GM10266 (cell line): ENCODE measurements around the gene IFNA5.

ENCODE experiments used
- DNase-seq: peaks from one replicate; pipeline ENCODE4 v3.0.0; 2012; ENCODE audit errors: extremely low spot score
- TF ChIP-seq, protein P1 (sequence below): IDR thresholded peaks from 2 replicates; pipeline ENCODE4 v1.5.1; 2012; ENCODE audit warnings: mild to moderate bottlenecking, low read depth; ENCODE audit not compliant: control insufficient read depth, insufficient read depth; ENCODE audit errors: missing control alignments

Gene IFNA5

DNA sequence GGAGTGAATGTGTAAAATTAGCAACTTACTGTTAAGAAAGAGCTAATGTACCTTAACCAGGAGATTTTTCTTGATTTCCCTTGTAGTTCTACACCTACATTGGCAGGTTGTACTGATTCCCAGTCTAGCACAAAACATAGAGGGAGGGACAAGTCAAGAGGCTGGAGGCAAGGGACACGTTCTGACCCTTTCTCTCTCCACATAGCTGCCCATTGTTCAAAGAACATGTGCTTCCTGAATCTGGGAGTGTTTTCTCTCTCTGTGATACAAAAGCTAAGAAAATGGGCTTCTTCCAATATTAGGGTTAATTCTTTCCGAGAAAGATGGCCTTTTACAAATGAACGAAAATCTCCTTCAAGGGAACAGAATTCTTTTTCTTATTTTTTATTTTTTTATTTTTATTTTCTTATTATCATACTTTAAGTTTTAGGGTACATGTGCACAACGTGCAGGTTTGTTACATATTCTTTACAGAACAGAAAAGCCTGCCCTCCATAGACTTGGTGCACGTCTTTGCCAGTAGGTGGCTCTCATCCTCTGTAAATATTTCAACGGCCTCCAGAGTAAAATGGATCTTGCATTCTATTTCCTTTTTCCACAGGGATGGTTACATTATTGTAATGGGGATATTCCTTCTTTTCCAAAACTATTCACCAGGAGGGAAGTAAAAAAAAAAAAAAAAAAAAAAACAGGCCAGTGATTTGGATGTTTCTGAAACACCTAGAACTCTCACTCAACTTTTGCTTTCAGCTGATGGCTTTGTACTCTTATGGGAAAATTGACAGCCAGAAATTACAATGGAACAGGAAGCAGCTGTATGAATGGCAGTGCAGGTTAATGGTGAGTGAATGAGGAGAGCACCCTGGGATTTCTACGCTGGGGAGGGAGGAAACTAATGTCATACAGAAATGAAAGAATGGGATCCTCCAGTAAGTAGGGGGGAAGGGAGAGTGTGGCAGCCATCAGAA is 13.1 kb upstream of the IFNA5 start:
- TF ChIP-seq, protein P1, sequence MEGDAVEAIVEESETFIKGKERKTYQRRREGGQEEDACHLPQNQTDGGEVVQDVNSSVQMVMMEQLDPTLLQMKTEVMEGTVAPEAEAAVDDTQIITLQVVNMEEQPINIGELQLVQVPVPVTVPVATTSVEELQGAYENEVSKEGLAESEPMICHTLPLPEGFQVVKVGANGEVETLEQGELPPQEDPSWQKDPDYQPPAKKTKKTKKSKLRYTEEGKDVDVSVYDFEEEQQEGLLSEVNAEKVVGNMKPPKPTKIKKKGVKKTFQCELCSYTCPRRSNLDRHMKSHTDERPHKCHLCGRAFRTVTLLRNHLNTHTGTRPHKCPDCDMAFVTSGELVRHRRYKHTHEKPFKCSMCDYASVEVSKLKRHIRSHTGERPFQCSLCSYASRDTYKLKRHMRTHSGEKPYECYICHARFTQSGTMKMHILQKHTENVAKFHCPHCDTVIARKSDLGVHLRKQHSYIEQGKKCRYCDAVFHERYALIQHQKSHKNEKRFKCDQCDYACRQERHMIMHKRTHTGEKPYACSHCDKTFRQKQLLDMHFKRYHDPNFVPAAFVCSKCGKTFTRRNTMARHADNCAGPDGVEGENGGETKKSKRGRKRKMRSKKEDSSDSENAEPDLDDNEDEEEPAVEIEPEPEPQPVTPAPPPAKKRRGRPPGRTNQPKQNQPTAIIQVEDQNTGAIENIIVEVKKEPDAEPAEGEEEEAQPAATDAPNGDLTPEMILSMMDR, result peak; percentile 75
- peak; percentile 18 for DNase-seq

DNA sequence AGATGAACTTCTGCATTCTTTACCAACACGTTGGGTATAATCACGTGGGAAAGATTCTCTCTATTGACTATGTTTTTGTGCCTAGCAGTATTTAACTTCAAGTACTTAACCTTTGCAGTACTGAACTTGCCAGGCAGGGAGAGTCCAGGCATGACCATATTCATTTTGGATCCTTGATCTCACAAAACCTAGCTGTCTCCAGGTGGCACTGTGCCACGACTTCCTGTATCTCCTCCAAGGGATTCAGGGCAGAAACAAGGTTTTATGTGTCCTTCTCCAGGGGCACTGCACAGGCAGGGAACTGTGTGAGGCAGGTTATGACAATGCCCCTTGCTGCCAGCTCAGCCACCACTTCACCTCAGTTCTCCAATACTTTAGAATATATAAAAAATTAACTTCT is 11.7 kb upstream of the IFNA5 start:
- no peak for DNase-seq
- TF ChIP-seq, protein P1, result no peak

DNA sequence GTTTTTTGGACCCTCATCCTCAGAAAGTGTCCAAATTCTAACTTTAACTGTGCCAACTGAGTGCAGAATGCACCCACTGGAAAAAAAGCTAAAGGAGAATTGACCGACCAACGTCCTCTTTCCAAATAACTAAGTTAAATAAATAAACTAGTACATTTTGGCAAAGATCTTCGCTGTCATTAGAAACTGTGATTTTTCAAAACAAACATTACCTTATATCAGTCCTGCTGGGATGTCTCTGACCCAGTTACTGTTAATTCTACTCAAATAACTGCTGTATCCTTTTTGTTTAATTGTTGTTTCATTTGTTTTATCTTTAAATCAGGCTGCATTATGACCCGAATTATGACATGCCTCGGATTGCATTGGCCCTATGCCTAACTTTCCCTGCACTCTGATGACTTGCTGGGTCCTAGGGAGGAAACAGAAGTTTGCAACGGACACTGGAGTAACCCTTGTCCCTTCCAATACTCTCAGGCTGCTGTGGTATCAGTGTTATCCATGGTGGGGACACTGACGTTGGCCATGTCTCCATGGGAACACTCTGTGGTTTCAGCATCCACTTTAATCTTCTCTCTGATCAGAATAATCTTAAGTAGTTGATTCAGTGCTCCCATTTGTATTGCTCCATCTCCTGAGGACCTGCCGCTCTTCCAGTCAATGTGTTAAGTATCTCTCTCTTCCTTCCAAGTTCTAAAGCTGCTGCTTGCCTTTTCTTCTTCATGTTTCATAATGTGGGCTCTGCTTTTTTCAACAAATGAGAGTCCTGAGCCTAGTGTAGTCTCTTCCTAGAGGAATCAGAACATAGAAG is 11.1 kb upstream of the IFNA5 start:
- TF ChIP-seq, protein P1, result no peak
- DNase-seq, result no peak

DNA sequence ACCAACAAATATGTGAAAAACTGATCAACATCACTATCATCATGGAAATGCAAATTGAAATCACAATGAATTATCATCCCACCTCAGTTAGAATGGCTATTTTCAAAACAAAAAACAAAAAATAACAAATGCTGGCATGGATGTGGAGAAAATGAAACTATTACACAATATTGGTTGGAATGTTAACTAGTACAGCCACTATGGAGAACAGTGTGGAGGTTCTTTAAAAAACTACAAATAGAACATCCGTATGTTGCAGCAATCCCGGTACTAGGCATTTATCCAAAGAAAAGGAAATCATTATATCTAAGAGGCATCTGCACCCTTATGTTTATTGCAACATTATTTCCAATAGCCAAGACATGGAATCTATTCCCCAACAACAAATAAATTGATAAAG is 9.0 kb upstream of the IFNA5 start:
- TF ChIP-seq, protein P1, result no peak
- DNase-seq, result no peak

- DNase-seq, result no peak
- TF ChIP-seq, protein P1, result no peak
These were observed 6.8 kb upstream of the IFNA5 start for GRCh38 chr9:21311889-21312288.

- TF ChIP-seq, protein P1, result no peak
- DNase-seq, result no peak
These were observed 9.1 kb downstream of the IFNA5 start for GRCh38 chr9:21295992-21296391.
